ENCODE data around the gene PEX5.
"Not testable (repeated sequence)": the region's sequence is repeated elsewhere in the genome, so short reads cannot be mapped to it uniquely, and the experiment has no call there.

PEX5 gene

DNA sequence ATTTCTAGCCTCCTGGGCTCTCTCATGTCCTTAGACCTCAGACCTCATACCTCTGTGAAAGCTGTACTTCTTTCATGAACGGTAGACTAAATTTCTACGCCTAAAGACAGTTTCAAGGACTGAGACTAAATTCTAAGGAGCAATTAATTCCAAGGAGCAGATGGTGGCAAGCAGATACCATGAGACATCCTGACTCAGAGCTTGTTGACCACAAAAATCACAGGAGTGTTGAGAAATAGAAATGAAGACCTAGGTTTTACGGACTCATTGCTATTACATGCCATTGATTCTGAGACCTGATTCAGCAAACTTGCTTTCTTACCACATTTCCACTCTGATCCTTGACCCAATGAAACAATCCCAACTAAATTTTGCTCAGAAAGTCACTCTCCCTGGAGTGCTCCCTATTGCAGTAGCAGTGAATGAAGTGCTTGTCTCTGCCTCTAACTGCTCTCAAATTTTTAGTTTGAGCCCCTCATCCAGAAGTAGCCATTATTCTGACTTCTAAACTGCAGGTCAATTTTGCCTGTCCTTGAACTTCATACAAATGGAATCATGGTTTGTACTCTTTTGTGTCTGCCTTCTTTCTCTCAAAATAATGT is 52.0 kb downstream of the PEX5 start:
- H3K36me3 ChIP-seq (ENCODE audit: control insufficient read depth, insufficient read depth, low read length): no peaks in the 10 kb centered on the region
- no peak overlapping the region for H3K4me3 ChIP-seq (ENCODE audit: insufficient read depth, low read depth, low read length, poor library complexity, severe bottlenecking)
- H3K27me3 ChIP-seq (replicated peaks; ENCODE audit: control insufficient read depth, insufficient read depth, low read length, poor library complexity, severe bottlenecking): no peaks in the 10 kb centered on the region
- H3K4me1 ChIP-seq (ENCODE audit: control insufficient read depth, insufficient read depth, low read length, poor library complexity, severe bottlenecking): no peaks in the 10 kb centered on the region
- DNase-seq: no peak
- H3K9me3 ChIP-seq (ENCODE audit: control insufficient read depth, low read length): no peaks in the 10 kb centered on the region
- H3K27ac ChIP-seq (ENCODE audit: insufficient read depth, low read length, poor library complexity, severe bottlenecking): no peak overlapping the region

DNA sequence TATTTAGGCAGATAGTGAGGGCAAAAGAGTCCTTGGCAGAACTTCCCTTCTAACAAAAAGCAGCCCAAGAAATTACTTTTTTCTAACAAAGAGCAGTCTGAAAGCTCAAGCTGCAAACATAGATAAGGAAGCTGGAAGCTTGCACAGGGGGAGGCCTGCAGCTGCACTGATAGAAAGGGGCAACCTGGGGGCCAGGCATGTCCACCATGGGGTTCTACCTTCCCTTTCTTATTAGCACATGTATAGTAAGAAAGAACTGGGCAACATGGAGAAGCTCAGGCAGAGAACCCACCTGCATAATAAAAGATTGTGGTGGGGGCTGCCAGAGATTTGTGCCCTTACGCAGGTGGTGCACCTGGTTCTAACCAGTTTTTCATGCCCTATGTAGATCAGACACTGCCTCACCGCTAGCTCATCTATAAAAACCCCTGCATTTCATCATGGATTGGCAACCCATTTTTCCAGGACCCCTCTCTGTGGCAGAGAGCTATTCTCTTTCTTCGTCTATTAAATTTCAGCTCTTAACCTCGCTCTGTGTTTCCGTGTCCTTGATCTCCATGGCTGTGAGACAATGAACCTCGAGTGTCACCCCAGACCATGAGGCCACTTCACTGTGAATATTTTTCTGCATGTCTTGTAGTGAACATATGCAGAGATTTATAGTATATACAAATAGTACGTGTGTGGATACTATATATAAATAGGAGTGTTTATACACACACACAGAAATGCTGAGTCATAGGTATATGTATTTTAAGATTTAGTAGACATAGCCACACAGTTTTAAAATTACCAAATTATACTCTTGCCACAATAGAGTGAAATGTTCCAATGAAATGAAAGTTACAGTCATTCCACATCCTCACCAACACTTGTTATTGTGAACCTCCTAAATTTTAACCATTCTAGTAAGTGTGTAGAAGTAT is 53.0 kb downstream of the PEX5 start:
- no peaks in the 10 kb centered on the region for H3K9me3 ChIP-seq (ENCODE audit: control insufficient read depth, low read length)
- H3K4me3 ChIP-seq (ENCODE audit: insufficient read depth, low read depth, low read length, poor library complexity, severe bottlenecking): no peak overlapping the region
- no peak overlapping the region for H3K27ac ChIP-seq (ENCODE audit: insufficient read depth, low read length, poor library complexity, severe bottlenecking)

DNA sequence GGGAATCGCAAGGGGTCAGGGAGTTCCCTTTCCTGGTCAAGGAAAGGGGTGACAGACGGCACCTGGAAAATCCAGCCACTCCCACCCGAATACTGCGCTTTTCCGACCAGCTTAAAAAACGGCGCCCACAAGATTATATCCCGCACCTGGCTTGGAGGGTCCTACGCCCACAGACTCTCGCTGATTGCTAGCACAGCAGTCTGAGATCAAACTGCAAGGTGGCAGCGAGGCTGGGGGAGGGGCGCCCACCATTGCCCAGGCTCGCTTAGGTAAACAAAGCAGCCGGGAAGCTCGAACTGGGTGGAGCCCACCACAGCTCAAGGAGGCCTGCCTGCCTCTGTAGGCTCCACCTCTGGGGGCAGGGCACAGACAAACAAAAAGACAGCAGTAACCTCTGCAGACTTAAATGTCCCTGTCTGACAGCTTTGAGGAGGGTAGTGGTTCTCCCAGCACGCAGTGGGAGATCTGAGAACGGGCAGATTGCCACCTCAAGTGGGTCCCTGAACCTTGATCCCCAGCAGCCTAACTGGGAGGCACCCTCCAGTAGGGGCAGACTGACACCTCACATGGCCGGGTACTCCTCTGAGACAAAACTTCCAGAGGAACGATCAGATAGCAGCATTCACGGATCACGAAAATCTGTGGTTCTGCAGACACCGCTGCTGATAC is 62.0 kb downstream of the PEX5 start:
- not testable (repeated sequence) for DNase-seq

More for the DNA sequence above, 53.0 kb downstream of the PEX5 start:
- Histone ChIP-seq H3K27me3 (replicated peaks; ENCODE audit: control insufficient read depth, insufficient read depth, low read length, poor library complexity, severe bottlenecking) (no peaks in the 10 kb centered on the region), H3K36me3 (ENCODE audit: control insufficient read depth, insufficient read depth, low read length) (no peaks in the 10 kb centered on the region), H3K4me1 (ENCODE audit: control insufficient read depth, insufficient read depth, low read length, poor library complexity, severe bottlenecking) (no peaks in the 10 kb centered on the region)
- no peak for DNase-seq

DNA sequence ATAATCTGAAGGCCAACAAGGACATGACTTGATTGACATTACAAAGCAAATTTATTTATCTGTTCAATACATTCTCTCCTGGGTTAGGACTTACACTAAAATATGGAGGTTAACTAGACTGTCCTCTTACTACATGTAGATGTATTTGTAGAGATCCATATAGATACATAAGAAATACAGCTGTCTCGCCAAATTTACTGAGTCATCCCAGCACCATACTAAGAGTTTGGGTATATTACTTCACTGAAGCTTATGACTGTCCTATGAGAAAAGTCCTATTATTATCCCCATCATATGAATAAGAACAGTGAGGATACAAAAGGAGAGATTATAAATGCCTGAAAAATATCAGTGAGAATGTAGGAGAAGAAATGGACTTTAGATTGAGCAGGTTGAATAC is 69.6 kb downstream of the PEX5 start:
- H3K4me1 ChIP-seq (ENCODE audit: control insufficient read depth, insufficient read depth, low read length, poor library complexity, severe bottlenecking): no peaks in the 10 kb centered on the region
- no peaks in the 10 kb centered on the region for H3K9me3 ChIP-seq (ENCODE audit: control insufficient read depth, low read length)
- H3K27ac ChIP-seq (ENCODE audit: insufficient read depth, low read length, poor library complexity, severe bottlenecking): no peak overlapping the region
- no peak for DNase-seq
- H3K4me3 ChIP-seq (ENCODE audit: insufficient read depth, low read depth, low read length, poor library complexity, severe bottlenecking): no peak overlapping the region
- no peaks in the 10 kb centered on the region for H3K36me3 ChIP-seq (ENCODE audit: control insufficient read depth, insufficient read depth, low read length)
- no peaks in the 10 kb centered on the region for H3K27me3 ChIP-seq (replicated peaks; ENCODE audit: control insufficient read depth, insufficient read depth, low read length, poor library complexity, severe bottlenecking)

More for the DNA sequence above, 62.0 kb downstream of the PEX5 start:
- not testable (repeated sequence) for H3K36me3 ChIP-seq (ENCODE audit: control insufficient read depth, insufficient read depth, low read length); H3K4me1 ChIP-seq (ENCODE audit: control insufficient read depth, insufficient read depth, low read length, poor library complexity, severe bottlenecking); H3K27ac ChIP-seq (ENCODE audit: insufficient read depth, low read length, poor library complexity, severe bottlenecking); H3K27me3 ChIP-seq (replicated peaks; ENCODE audit: control insufficient read depth, insufficient read depth, low read length, poor library complexity, severe bottlenecking); H3K4me3 ChIP-seq (ENCODE audit: insufficient read depth, low read depth, low read length, poor library complexity, severe bottlenecking); H3K9me3 ChIP-seq (ENCODE audit: control insufficient read depth, low read length)

All from effector memory CD4-positive, alpha-beta T cell (primary cell).